Aorta (tissue), 5 donors: Measurements from ENCODE around the gene TM9SF3. TPM values are rescaled to one million over a fixed set of nuclear protein-coding genes. Genes with fewer than 3 reads are reported as not detected.

Experiments used
- ATAC-seq: fragments of 200-7000 bp; cut with Tn5 transposase; one replicate; pipeline ENCODE4 v1.9.1; 2022; ENCODE audit warnings: moderate library complexity; ENCODE audit not compliant: low FRiP score
- DNase-seq, 2 donors: peaks; one replicate each; pipeline ENCODE4 v3.0.0-alpha.2; 2020
- H3K27ac ChIP-seq, 2 donors: one replicate each; pipeline ENCODE4 v1.5.1; 2013; ENCODE audit warnings: low read length in 2 of 2, mild to moderate bottlenecking in 2 of 2, moderate library complexity in 2 of 2, control low read depth in 1 of 2, inconsistent platforms in 1 of 2, low read depth in 1 of 2
- H3K27me3 ChIP-seq, 2 donors: one replicate each; pipeline ENCODE4 v1.6.1; 2013; ENCODE audit warnings: control low read depth in 1 of 2, low read length in 1 of 2, mild to moderate bottlenecking in 1 of 2, moderate library complexity in 1 of 2; ENCODE audit not compliant: insufficient read depth in 2 of 2, control insufficient read depth in 1 of 2
- H3K36me3 ChIP-seq, 2 donors: one replicate each; pipeline ENCODE4 v1.6.1; 2013; ENCODE audit warnings: control low read depth in 1 of 2, low read length in 1 of 2, mild to moderate bottlenecking in 1 of 2; ENCODE audit not compliant: insufficient read depth in 2 of 2, control insufficient read depth in 1 of 2
- H3K4me1 ChIP-seq, 2 donors: one replicate each; pipeline ENCODE4 v1.6.1; 2013; ENCODE audit warnings: low read length in 2 of 2, control low read depth in 1 of 2, mild to moderate bottlenecking in 1 of 2, moderate library complexity in 1 of 2; ENCODE audit not compliant: insufficient read depth in 2 of 2, control insufficient read depth in 1 of 2
- H3K4me3 ChIP-seq, 2 donors: one replicate each; pipeline ENCODE4 v1.5.1; 2013; ENCODE audit warnings: low read length in 2 of 2, control low read depth in 1 of 2, mild to moderate bottlenecking in 1 of 2
- H3K9me3 ChIP-seq: one replicate; pipeline ENCODE4 v1.6.1; 2013; ENCODE audit warnings: mild to moderate bottlenecking, low read length; ENCODE audit not compliant: control insufficient read depth
- WGBS, 2 donors: extraction: QIAGEN DNeasy Blood & Tissue Kit; methylation state at CpG; one replicate each; pipeline ENCODE4 v1.1.7; 2013; 5-methylcytosine and 5-hydroxymethylcytosine counted together
- intact Hi-C, 2 donors: fragments of 100-400 bp; cut with DNase I; formaldehyde crosslinking; loops; one replicate each; pipeline versions ENCODE4 v1.14.2 to v1.15.0; 2022
- polyA plus RNA-seq, 2 donors: library from polyadenylated mRNA; stranded (reverse); fragments of 200-250 nt; gene quantifications; one replicate each; pipeline ENCODE4 v1.2.3, GENCODE V29; 2013
- total RNA-seq, 2 donors: library from RNA; stranded (reverse); fragmentation: NEBNext Ultra II Directional; extraction: Animal tissue kit (Norgen Biotek cat#: 25700); gene quantifications; one replicate each; pipeline ENCODE4 v1.2.1, GENCODE V29; 2021
- donor health status: healthy with polysubstance abuse.
- donor health status: Bipolar disorder and iron deficiency.
- donor health status: DM: no; HTN: no; CAD: no.
- donor health status: DM: no; HTN: no; CAD: no.
- donor health status: DM: yes; HTN: yes; CAD: no.

Gene TM9SF3
- total and polyA plus RNA-seq, 4 donors, result 42.9 to 137 (median 85.1) TPM

DNA sequence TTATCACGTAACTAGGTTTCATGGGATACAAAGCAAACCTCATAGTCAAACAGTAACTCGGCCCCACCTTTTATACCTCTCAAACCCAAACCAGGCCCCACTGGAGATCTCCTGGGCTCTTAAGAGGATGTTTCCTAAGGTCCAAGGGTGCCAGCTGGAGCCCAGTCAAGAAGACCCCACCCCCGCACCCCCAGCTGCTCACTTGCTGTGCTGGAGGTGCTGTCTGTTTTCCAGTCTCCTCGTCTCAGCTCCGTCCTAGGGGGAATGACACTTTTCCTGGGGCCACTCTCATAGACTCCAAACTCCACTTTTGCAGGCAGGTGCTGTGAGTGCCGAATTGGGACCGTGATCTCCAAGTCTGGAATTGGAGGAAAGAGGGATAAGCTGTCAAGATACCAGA lies 22.7 kb upstream of the TM9SF3 start:
- no peak overlapping the region for H3K27ac ChIP-seq
- no peaks in the 10 kb centered on the region for H3K27me3 ChIP-seq
- H3K9me3 ChIP-seq, result no peaks in the 10 kb centered on the region
- H3K36me3 ChIP-seq, result no peaks in the 10 kb centered on the region
- no peak overlapping the region for H3K4me3 ChIP-seq
- no peak for ATAC-seq
- WGBS, 2 donors, result 88 to 90% methylated on average over 7 of the region's 7 CpGs
- no peak for DNase-seq
- intact Hi-C loops, result no loop called here
- no peaks in the 10 kb centered on the region for H3K4me1 ChIP-seq

DNA sequence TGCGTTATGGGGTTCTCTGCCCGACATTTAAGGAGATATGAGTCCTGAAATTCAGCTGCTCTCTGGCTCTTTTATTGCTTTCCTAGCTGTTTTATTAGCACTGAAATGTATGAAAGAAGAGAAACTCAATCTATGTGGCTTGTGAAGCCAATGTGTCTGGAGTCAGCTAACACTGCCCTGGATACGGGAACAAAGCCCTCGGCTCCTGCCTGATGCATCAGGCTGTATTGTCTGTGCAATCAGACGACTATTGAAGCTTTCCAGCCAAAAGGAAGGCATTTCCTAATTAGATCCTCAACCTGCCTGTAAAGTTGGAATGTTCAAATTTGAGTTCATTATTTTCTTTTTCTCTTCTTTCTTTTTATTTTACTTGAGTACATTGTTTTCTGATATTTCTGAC lies 22.0 kb upstream of the TM9SF3 start:
- intact Hi-C loops, result no loop called here
- no peak overlapping the region for H3K4me3 ChIP-seq
- H3K4me1 ChIP-seq, result no peaks in the 10 kb centered on the region
- no peaks in the 10 kb centered on the region for H3K27me3 ChIP-seq
- ATAC-seq (no peak), DNase-seq (no peak)
- H3K27ac ChIP-seq, result no peak overlapping the region
- no peaks in the 10 kb centered on the region for H3K9me3 ChIP-seq
- no peaks in the 10 kb centered on the region for H3K36me3 ChIP-seq
- 83 to 88% methylated on average over 5 of the region's 5 CpGs for WGBS, 2 donors

DNA sequence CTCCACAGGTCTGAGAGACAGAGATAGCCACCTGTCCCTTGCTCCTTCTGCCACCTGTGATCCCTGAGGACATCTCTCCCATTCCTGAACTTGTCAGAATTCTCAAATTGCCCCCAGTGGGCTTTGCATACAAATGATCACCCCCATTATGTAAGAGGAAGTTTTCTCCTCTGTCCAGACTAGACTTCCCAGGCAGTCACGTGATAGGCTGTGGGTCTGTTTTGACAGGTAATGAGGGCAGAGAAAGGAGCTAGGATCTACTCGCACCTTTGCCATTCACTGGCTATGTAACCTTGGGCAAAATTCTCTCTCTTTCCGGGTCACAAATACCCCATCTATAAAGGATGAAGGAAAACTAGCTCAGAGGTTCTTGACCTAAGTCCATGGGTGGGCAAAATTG lies 21.4 kb upstream of the TM9SF3 start:
- no peak overlapping the region for H3K27ac ChIP-seq

DNA sequence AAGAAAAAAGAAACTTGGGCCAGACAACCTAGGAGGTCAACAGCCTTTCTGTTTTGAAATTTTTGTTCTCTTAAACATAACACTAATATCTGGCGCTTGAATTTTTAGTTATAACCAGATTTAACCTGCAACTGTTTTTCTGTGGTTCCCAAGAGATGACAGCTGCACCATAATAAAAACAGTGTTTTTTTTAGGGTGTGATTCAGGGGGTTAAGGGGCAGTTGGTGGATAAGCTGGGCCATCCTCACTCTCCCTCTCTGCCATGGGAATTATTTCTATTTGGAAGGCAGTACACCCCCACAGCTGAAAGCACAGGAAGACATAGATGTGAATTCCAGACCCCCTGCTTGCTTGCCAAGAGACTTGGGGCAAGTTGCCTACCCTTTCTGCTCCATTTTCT lies 20.1 kb upstream of the TM9SF3 start:
- H3K9me3 ChIP-seq, result no peaks in the 10 kb centered on the region
- H3K36me3 ChIP-seq, result no peaks in the 10 kb centered on the region
- DNase-seq, result no peak
- H3K4me1 ChIP-seq, result no peaks in the 10 kb centered on the region
- intact Hi-C loops, result no loop called here
- no peak for ATAC-seq
- no peak overlapping the region for H3K27ac ChIP-seq
- no peaks in the 10 kb centered on the region for H3K27me3 ChIP-seq
- WGBS, 2 donors, result 40 to 45% methylated on average over 1 of the region's 1 CpG
- H3K4me3 ChIP-seq, result no peak overlapping the region

More for the DNA sequence above, 21.4 kb upstream of the TM9SF3 start:
- 81 to 91% methylated on average over 3 of the region's 3 CpGs for WGBS, 2 donors
- Histone ChIP-seq H3K9me3 (no peaks in the 10 kb centered on the region), H3K36me3 (no peaks in the 10 kb centered on the region), H3K4me3 (no peak overlapping the region), H3K27me3 (no peaks in the 10 kb centered on the region), H3K4me1 (no peaks in the 10 kb centered on the region)
- no peak for ATAC-seq
- intact Hi-C loops, result no loop called here
- no peak for DNase-seq

DNA sequence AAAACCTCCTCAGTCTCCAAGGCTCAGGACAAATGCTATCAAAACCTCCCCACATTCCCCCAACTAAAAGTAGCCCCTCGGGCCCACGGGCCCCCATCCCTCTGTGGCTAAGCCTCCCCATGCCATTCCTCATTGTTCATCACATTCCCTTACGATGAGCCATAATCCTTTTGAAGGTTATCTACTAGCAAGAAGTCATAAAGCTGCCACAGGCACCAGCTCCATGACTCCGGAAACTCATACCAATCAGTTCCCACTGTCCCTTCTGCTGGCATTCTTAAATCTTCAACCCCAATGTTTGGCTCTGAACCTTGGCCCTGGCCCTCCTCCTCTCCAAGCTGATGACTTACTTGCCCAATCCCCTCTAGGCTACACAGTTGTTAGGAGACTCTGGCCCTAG lies 19.4 kb upstream of the TM9SF3 start:
- no peaks in the 10 kb centered on the region for H3K4me1 ChIP-seq
- H3K9me3 ChIP-seq, result no peaks in the 10 kb centered on the region
- no peaks in the 10 kb centered on the region for H3K27me3 ChIP-seq
- WGBS, 2 donors, result 83 to 88% methylated on average over 4 of the region's 4 CpGs
- no peak overlapping the region for H3K4me3 ChIP-seq
- no peak overlapping the region for H3K27ac ChIP-seq
- ATAC-seq, result no peak
- intact Hi-C loops, result no loop called here
- H3K36me3 ChIP-seq, result no peaks in the 10 kb centered on the region
- DNase-seq, result no peak

DNA sequence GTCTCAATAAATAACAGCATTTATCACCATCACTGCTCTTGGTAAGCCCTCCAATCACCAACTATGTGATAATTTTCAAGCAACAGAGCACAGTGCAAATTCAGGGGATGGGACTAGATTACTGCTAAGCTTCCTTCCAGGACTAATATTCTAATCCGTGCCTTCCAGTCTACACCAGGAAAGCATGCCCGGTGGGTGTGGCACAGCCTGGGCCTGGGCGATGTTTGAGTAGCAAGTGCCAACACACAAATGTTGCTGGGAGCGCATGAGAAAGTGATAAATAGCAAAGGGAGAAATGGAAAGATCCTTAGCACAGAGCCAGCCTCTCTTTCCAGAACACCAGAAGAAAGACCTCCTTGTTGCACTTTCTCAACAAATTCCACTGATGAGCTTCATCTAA lies 13.5 kb upstream of the TM9SF3 start:
- H3K27ac ChIP-seq, result no peak overlapping the region
- no peaks in the 10 kb centered on the region for H3K9me3 ChIP-seq
- 36 to 51% methylated on average over 4 of the region's 4 CpGs for whole genome bisulfite sequencing, 2 donors
- no peaks in the 10 kb centered on the region for H3K27me3 ChIP-seq
- ATAC-seq, result no peak
- intact Hi-C loops, result no loop called here
- no peak overlapping the region for H3K4me3 ChIP-seq
- no peaks in the 10 kb centered on the region for H3K36me3 ChIP-seq
- DNase-seq, result no peak
- H3K4me1 ChIP-seq, result no peaks in the 10 kb centered on the region

DNA sequence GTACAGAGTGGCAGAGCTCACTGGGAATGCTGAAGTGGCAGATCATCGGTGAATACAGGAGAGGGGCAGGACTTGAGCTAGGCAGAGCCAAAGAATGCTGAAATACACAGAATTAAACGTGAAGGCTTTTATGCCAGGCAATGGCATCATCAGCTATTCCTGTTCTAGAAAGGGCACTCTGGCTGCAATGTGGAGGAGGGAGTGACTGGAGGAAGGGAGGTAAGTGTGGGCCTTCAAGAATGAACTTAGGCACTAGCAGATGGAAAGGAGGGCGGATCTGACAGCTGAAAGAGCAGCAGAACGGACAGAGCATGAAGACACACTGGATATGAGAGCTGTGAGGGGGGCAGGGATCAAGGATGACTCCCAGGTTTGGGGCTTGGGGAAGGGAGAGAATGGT lies 12.0 kb upstream of the TM9SF3 start:
- Histone ChIP-seq H3K9me3 (no peaks in the 10 kb centered on the region), H3K4me3 (no peak overlapping the region), H3K27ac (no peak overlapping the region), H3K4me1 (no peaks in the 10 kb centered on the region), H3K27me3 (no peaks in the 10 kb centered on the region), H3K36me3 (no peaks in the 10 kb centered on the region)
- DNase-seq (no peak), ATAC-seq (no peak)
- WGBS, 2 donors, result 34 to 39% methylated on average over 4 of the region's 4 CpGs
- intact Hi-C loops, result no loop called here

DNA sequence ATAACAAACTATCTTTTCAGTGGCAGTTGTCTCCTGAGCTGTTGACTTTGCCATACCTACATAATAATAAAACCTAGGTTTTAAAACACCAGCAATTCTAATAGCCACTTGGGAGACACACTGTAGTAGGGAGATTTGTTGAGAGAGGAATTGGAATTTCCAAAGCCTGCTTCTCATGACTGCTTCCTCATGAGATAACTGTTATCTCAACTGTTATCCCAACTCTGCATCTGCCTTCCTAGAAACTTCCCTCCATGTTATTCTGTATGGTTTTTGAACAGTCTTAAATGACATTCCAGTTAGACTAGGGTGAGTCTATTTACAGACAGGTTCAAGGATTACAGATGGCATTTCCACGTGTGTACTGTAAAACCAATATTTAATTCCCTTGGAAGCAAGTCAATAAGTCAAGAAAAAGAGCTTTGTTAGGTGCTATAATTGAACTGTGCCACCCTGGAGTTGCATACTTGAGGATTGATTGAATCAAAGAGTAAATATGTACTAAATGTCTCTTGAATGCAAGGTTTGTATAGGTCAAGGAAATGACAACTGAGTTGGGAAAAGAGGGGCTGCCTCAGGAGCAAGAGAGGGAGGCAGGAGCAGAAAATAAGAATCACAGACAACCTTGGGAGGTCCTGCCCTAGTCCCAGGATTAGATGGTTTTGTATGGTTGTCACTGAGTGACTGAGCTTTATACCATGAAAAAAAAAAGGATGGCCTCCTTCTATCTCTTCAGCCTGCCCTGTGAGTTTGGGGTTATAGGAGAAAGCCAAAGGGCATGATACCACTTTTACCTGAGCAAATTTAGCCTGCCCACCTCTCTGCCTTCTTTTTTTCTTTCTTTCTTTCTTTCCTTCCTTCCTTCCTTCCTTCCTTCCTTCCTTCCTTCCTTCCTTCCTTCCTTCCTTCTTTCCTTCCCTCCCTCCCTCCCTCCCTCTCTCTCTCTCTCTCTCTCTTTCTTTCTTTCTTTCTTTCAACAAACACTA lies 9.9 kb upstream of the TM9SF3 start:
- Histone ChIP-seq H3K4me3 (no peak overlapping the region), H3K9me3 (no peaks in the 10 kb centered on the region), H3K4me1 (no peaks in the 10 kb centered on the region), H3K36me3 (no peaks in the 10 kb centered on the region), H3K27me3 (no peaks in the 10 kb centered on the region), H3K27ac (no peak overlapping the region)
- DNase-seq (no peak), ATAC-seq (no peak)
- intact Hi-C loops, result no loop called here
- WGBS, 2 donors, result 50 to 66% methylated on average over 1 of the region's 1 CpG

DNA sequence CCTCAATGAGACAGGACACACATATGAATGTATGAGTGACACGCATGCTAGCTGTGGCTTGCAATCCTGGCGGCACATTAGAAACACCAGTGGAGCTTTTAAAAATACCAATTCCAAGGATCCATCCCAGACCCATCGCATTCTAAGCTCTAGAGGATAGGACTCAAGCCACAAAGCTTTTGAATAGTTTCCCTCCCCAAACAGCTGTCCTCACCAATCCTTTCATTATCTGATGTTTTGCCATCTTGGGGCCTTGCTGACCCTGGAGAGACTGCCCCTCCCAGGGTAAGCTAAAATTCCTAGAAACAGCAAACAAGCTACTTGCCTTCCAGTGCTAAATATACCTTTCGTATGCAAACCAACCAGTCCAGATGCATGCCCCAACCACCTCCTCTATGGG lies 8.9 kb upstream of the TM9SF3 start:
- WGBS, 2 donors, result 96 to 97% methylated on average over 4 of the region's 4 CpGs
- no peak overlapping the region for H3K27ac ChIP-seq
- no peaks in the 10 kb centered on the region for H3K9me3 ChIP-seq
- intact Hi-C loops, result no loop called here
- no peak for ATAC-seq
- no peaks in the 10 kb centered on the region for H3K36me3 ChIP-seq
- no peak for DNase-seq
- no peaks in the 10 kb centered on the region for H3K4me1 ChIP-seq
- no peaks in the 10 kb centered on the region for H3K27me3 ChIP-seq
- no peak overlapping the region for H3K4me3 ChIP-seq
